ENCODE measurements around the gene KHDRBS1.

- TF ChIP-seq CTCF (IDR thresholded peaks at IDR 0.05; ENCODE audit: low read depth, low read length, poor library complexity, severe bottlenecking): no peak
- no peak for TF ChIP-seq EZH2phosphoT487 (IDR thresholded peaks at IDR 0.05; ENCODE audit: borderline replicate concordance, low read length)
Observed at GRCh38 chr1:32014948-32015273, 1.2 kb downstream of the KHDRBS1 start.
